NB4 (cell line): Measurements from ENCODE around the gene CYP19A1.

Experiments used
- DNase-seq: peaks from one replicate; pipeline ENCODE4 v3.0.0; 2010; ENCODE audit warnings: low read depth
- H3K4me3 ChIP-seq: one replicate; pipeline ENCODE4 v1.5.1; 2011; ENCODE audit warnings: mild to moderate bottlenecking, low read depth, low read length, moderate library complexity
- MYC ChIP-seq: IDR thresholded peaks from 2 replicates; pipeline ENCODE4 v1.6.1; 2011; ENCODE audit warnings: low read depth, low read length
- POLR2A ChIP-seq: IDR thresholded peaks from 2 replicates; pipeline ENCODE4 v1.6.1; 2011; ENCODE audit warnings: mild to moderate bottlenecking; ENCODE audit not compliant: insufficient read length; ENCODE audit errors: extremely low read depth
- TF ChIP-seq, protein P1 (sequence below): IDR thresholded peaks from 2 replicates; pipeline ENCODE4 v1.6.1; 2011; ENCODE audit warnings: low read depth, low read length
- TF ChIP-seq, protein P2 (sequence below): IDR thresholded peaks from one replicate; pipeline ENCODE4 v1.5.1; 2012; ENCODE audit warnings: low read depth, low read length

Gene CYP19A1

GRCh38 chr15:51349156-51349844 is 10.9 kb upstream of the CYP19A1 start:
- no peak overlapping the region for H3K4me3 ChIP-seq
- DNase-seq = no peak
- TF ChIP-seq, protein P1, sequence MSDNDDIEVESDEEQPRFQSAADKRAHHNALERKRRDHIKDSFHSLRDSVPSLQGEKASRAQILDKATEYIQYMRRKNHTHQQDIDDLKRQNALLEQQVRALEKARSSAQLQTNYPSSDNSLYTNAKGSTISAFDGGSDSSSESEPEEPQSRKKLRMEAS = no peak
- TF ChIP-seq, protein P2, sequence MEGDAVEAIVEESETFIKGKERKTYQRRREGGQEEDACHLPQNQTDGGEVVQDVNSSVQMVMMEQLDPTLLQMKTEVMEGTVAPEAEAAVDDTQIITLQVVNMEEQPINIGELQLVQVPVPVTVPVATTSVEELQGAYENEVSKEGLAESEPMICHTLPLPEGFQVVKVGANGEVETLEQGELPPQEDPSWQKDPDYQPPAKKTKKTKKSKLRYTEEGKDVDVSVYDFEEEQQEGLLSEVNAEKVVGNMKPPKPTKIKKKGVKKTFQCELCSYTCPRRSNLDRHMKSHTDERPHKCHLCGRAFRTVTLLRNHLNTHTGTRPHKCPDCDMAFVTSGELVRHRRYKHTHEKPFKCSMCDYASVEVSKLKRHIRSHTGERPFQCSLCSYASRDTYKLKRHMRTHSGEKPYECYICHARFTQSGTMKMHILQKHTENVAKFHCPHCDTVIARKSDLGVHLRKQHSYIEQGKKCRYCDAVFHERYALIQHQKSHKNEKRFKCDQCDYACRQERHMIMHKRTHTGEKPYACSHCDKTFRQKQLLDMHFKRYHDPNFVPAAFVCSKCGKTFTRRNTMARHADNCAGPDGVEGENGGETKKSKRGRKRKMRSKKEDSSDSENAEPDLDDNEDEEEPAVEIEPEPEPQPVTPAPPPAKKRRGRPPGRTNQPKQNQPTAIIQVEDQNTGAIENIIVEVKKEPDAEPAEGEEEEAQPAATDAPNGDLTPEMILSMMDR = no peak
- no peak for TF ChIP-seq POLR2A
- TF ChIP-seq MYC = no peak

- TF ChIP-seq, protein P2 = no peak
- TF ChIP-seq POLR2A (no peak), MYC (no peak)
- TF ChIP-seq, protein P1 = no peak
- DNase-seq = no peak
- no peak overlapping the region for H3K4me3 ChIP-seq
Measured at GRCh38 chr15:51348688-51349087, 10.3 kb upstream of the CYP19A1 start.

DNA sequence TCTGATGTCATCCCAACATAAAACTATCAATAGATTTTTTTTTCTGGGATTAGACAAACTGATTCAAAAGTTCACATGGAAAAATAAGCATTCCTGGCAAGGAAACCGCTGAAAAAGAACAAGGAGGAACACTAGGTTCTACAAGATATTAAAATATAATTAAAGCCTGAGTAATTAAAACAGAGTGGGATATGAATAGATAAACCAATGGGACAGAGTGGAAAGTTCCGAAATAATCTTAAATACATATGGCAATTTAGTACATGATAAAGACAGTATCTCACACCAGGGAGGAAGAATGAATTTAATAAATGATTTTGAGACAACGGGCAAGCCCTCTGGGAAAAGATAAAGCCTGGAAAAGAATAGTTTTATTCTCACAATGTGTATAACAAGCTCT is 7.7 kb upstream of the CYP19A1 start:
- TF ChIP-seq, protein P1 = no peak
- TF ChIP-seq POLR2A (no peak), MYC (no peak)
- TF ChIP-seq, protein P2 = no peak
- no peak for DNase-seq
- H3K4me3 ChIP-seq = no peak overlapping the region

DNA sequence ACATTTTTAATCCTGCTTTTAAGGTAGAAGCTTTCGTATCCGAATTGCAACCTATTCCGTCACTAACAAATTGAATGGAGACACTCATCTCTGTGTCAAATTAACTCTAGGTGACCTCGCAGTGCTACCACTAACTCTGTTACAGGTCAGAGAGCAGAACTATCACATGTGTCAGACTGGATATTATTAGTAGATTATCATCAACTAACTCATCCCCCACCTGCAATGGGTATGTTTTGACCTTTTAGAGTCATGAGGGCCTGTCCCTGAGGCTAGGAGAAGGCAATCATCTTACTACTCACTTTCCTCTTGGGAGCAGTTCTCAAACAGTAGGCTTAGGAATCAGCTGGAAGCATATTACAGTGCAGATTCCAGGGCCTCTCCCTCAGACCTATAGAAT is 5.1 kb upstream of the CYP19A1 start:
- DNase-seq = no peak
- TF ChIP-seq, protein P1 = no peak
- TF ChIP-seq MYC (no peak), POLR2A (no peak)
- TF ChIP-seq, protein P2 = no peak
- no peak overlapping the region for H3K4me3 ChIP-seq

GRCh38 chr15:51342227-51342999 is 4.0 kb upstream of the CYP19A1 start:
- TF ChIP-seq POLR2A (no peak), MYC (no peak)
- TF ChIP-seq, protein P2 = no peak
- TF ChIP-seq, protein P1 = no peak
- H3K4me3 ChIP-seq = no peak overlapping the region

More at GRCh38 chr15:51342227-51342999, 4.0 kb upstream of the CYP19A1 start:
- DNase-seq = no peak
